ENCODE results near the gene PFKP.

The PFKP gene

DNA sequence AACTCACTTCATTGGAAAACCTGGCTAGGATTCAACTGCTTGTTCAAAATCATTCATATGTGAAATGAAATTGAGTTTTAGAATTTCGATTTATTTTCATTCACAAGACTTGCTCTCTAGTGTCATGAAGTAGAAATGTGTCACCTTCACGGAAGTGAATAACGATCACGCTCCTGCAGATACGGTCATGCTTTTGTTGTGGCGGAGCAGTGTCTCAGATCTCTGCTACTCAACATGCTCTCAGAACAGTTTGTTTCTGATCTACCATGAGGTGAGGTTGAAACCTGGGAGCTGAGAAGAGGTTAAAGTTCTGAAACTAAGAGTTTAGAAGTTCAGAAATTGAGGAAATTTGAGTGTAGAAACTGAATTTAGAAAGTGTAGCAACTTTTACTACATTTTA lies 119.0 kb downstream of the PFKP start:
- in situ Hi-C loops (cut with HindIII; ENCODE audit: low sequenced_read_pairs) = no loop called here
- H3K4me3 ChIP-seq (ENCODE audit: low read depth, low read length) = no peak overlapping the region
- no peak for DNase-seq (ENCODE audit: low read depth, low spot score)
- TF ChIP-seq, protein P1, sequence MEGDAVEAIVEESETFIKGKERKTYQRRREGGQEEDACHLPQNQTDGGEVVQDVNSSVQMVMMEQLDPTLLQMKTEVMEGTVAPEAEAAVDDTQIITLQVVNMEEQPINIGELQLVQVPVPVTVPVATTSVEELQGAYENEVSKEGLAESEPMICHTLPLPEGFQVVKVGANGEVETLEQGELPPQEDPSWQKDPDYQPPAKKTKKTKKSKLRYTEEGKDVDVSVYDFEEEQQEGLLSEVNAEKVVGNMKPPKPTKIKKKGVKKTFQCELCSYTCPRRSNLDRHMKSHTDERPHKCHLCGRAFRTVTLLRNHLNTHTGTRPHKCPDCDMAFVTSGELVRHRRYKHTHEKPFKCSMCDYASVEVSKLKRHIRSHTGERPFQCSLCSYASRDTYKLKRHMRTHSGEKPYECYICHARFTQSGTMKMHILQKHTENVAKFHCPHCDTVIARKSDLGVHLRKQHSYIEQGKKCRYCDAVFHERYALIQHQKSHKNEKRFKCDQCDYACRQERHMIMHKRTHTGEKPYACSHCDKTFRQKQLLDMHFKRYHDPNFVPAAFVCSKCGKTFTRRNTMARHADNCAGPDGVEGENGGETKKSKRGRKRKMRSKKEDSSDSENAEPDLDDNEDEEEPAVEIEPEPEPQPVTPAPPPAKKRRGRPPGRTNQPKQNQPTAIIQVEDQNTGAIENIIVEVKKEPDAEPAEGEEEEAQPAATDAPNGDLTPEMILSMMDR (IDR thresholded peaks at IDR 0.05; ENCODE audit: low read depth, low read length) = no peak

All from astrocyte of the spinal cord (primary cell).